HG03565 (cell line): ENCODE measurements around the gene STARD3.
"Not testable (repeated sequence)": the region's sequence is repeated elsewhere in the genome, so short reads cannot be mapped to it uniquely, and the experiment has no call there.

Source experiments
- ATAC-seq: cut with Tn5 transposase; IDR thresholded peaks from one replicate; pipeline ENCODE4 v1.9.1; 2021; ENCODE audit warnings: mild to moderate bottlenecking, moderate library complexity; ENCODE audit not compliant: unreplicated experiment

Gene STARD3

GRCh38 chr17:39636927-39637736, at the start of gene STARD3:
STARD3 (plus strand) TSS chr17:39637144; CDS start chr17:39653532, 16,388 bp downstream.
- peak; percentile 60 for ATAC-seq

GRCh38 chr17:39590180-39590579, 46.8 kb upstream of the STARD3 start:
- not testable (repeated sequence) for ATAC-seq

- ATAC-seq = no peak
Measured at GRCh38 chr17:39591958-39592954, 44.7 kb upstream of the STARD3 start.

GRCh38 chr17:39593371-39593770, 43.6 kb upstream of the STARD3 start:
- no peak for ATAC-seq

GRCh38 chr17:39595294-39595693, 41.6 kb upstream of the STARD3 start:
- no peak for ATAC-seq

- ATAC-seq = no peak
Measured at GRCh38 chr17:39595928-39596510, 40.9 kb upstream of the STARD3 start.

- no peak for ATAC-seq
Measured at GRCh38 chr17:39596543-39597267, 40.2 kb upstream of the STARD3 start.

- no peak for ATAC-seq
Measured at GRCh38 chr17:39597372-39598046, 39.4 kb upstream of the STARD3 start.

GRCh38 chr17:39598047-39598481, 38.9 kb upstream of the STARD3 start:
- no peak for ATAC-seq

GRCh38 chr17:39598630-39599003, 38.3 kb upstream of the STARD3 start:
- ATAC-seq = no peak

- ATAC-seq = no peak
Measured at GRCh38 chr17:39599004-39599664, 37.8 kb upstream of the STARD3 start.

GRCh38 chr17:39599665-39600231, 37.2 kb upstream of the STARD3 start:
- ATAC-seq = no peak

- no peak for ATAC-seq
Measured at GRCh38 chr17:39600288-39600996, 36.5 kb upstream of the STARD3 start.

GRCh38 chr17:39600997-39601597, 35.8 kb upstream of the STARD3 start:
- ATAC-seq = no peak

GRCh38 chr17:39601758-39602532, 35.0 kb upstream of the STARD3 start:
- no peak for ATAC-seq

GRCh38 chr17:39602533-39603303, 34.2 kb upstream of the STARD3 start:
- no peak for ATAC-seq
